H1 (cell line): ENCODE measurements around the gene SUMF1. TPM values are rescaled to one million over a fixed set of nuclear protein-coding genes. Genes with fewer than 3 reads are reported as not detected.

Source experiments
- JUN ChIP-seq: IDR thresholded peaks from 2 replicates; pipeline ENCODE4 v1.6.1; 2011; ENCODE audit warnings: low read depth, mild to moderate bottlenecking, improper control_type of control experiment, low read length
- polyA plus RNA-seq, 7 experiments: library from polyadenylated mRNA; depleted of rRNA in 3 of 7; stranded (reverse) in 5 of 7; unstranded in 2 of 7; fragments of >200 nt in 5 of 7; fragments of 200-250 nt in 2 of 7; gene quantifications; 1 replicate in 5 of 7; 2 replicates in 1 of 7; 4 replicates in 1 of 7; pipeline versions ENCODE4 v1.2.1 to v1.2.3, GENCODE V29; 2011 to 2013; ENCODE audit warnings: missing spikeins in 2 of 7, mixed read lengths in 2 of 7
- total RNA-seq: library from RNA; stranded (reverse); fragmentation: NEBNext Ultra II Directional; extraction: Animal tissue kit (Norgen Biotek cat#: 25700); gene quantifications from 2 replicates; pipeline ENCODE4 v1.2.1, GENCODE V29; 2021

The SUMF1 gene
- total and polyA plus RNA-seq, 2 of the 8 experiments (the other 6 are each of a cell fraction or from before 2014, with no cell fraction given), result 12.5 to 15.0 TPM

GRCh38 chr3:4358273-4358672 lies 108.8 kb downstream of the SUMF1 start (continued):
- TF ChIP-seq JUN, result no peak
